Motor neuron (in vitro differentiated cells): ENCODE results near the gene JPH3. TPM values are rescaled to one million over a fixed set of nuclear protein-coding genes. Genes with fewer than 3 reads are reported as not detected.

Experiments
- ATAC-seq, 8 experiments: fragments of 200-7000 bp; cut with Tn5 transposase; replicated peaks in 6 of 8; 2 replicates each; pipeline ENCODE4 v1.8.0; 2021; ENCODE audit warnings: mild to moderate bottlenecking in 8 of 8, moderate library complexity in 8 of 8
- H3K27ac ChIP-seq, 2 donors: fragments of 250-450 bp; sonication (Bioruptor Pico); 2 replicates each; pipeline ENCODE4 v1.9.0; 2021; ENCODE audit warnings: antibody characterized with exemption in 2 of 2, mild to moderate bottlenecking in 2 of 2, moderate library complexity in 1 of 2
- H3K4me1 ChIP-seq, 2 donors: fragments of 250-450 bp; sonication (Bioruptor Pico); replicated peaks in 1 of 2; 2 replicates each; pipeline ENCODE4 v1.6.1; 2021; ENCODE audit warnings: antibody characterized with exemption in 2 of 2, mild to moderate bottlenecking in 2 of 2, moderate library complexity in 1 of 2
- H3K4me3 ChIP-seq, 5 donors: fragments of 250-450 bp; sonication (Bioruptor Pico); 2 replicates each; pipeline ENCODE4 v1.9.0; 2021; ENCODE audit warnings: antibody characterized with exemption in 5 of 5, mild to moderate bottlenecking in 5 of 5, moderate library complexity in 4 of 5
- WGBS, 10 experiments: fragments of 450-650 bp; shearing (Covaris generic); methylation state at CpG; one replicate each; pipeline ENCODE4 v1.0.0; 2022; 5-methylcytosine and 5-hydroxymethylcytosine counted together
- in situ Hi-C, 9 experiments: fragments of 400-800 bp; cut with MboI; loops; one replicate each; pipeline ENCODE4 v1.15.0; 2021; ENCODE audit warnings: low sequenced_read_pairs in 9 of 9, low pct_unique_long_range_greater_than_20kb in 2 of 9; ENCODE audit not compliant: unreplicated experiment in 9 of 9
- total RNA-seq, 8 experiments: library from RNA; unstranded; fragments of 300-600 nt; gene quantifications; 2 replicates each; pipeline versions ENCODE4 v1.2.3 to v1.2.4, GENCODE V29; 2022

Gene JPH3
- total RNA-seq, 8 experiments from 2014 or later = 0.51 to 23.5 (median 12.8) TPM

DNA sequence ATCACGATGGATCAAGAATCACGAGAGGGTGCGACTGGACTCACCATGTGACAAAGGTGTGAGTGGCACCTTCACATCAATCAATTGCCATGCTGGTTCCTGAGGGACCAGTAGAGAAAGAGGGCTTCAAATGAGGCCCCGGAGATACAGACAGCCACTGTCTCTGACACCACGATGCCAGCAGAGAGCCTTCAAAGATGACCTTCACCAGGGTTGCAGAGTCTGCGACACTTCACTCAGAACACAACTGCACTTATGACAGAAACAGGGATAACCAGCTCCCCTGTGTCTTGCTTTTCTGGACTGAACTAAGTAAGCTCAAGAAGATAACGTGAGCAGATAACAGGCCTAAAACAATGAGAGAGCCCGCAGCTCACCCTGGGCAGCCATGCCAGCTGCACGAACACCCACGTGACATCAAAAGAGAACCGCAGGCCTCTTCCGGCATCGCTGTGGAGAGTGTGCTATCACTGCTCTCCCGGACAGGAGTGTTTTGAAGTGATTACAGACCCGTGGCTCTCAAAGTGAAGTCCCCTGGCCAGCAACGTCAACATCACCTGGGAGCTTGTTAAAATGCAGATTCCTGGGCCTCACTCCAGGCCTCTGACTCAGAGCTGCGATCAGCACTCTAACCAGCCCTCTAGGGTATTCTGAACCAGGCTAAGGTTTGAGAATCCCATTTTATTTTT is 127.1 kb downstream of the JPH3 start:
- WGBS, 10 experiments = 78 to 100% (median 100%) methylated on average over 1 to 6 of the region's 17 CpGs; no CpG with 5 or more reads in 1 of the 10 experiments
- Histone ChIP-seq H3K4me1 (no peaks in the 10 kb centered on the region), H3K27ac (no peak overlapping the region), H3K4me3 (no peak overlapping the region)
- in situ Hi-C loops = no loop called here
- ATAC-seq = no peak

DNA sequence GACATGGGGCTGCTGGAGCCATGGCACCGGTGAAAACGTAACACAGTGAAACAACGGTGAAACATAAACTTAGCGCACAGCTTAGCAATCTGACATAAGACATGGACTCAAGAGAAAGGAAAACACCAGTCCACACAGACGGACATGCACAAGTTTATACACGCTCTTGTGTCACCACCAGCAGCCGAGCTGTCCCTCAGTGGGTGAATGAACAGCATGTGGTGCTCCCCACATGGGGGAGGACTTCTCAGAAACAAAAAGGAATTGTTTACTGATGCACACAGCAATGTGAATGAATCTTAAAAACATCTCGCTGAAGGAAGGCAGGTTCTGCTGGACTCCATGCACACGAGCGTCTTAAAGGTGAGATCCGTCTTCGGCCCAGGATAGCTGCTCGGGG is 129.3 kb downstream of the JPH3 start:
- H3K27ac ChIP-seq = no peak overlapping the region
- in situ Hi-C loops = no loop called here
- 90 to 100% (median 99%) methylated on average over 4 to 11 of the region's 13 CpGs for WGBS, 10 experiments

GRCh38 chr16:87733190-87733589 is 130.9 kb downstream of the JPH3 start:
- Histone ChIP-seq H3K4me3 (no peak overlapping the region), H3K27ac (no peak overlapping the region), H3K4me1 (no peaks in the 10 kb centered on the region)
- ATAC-seq = no peak
- in situ Hi-C loops = no loop called here
- 80 to 100% (median 87%) methylated on average over 1 to 3 of the region's 11 CpGs; no CpG with 5 or more reads in 7 of the 10 experiments for WGBS, 10 experiments

More for the DNA sequence above, 129.3 kb downstream of the JPH3 start:
- Histone ChIP-seq H3K4me3 (no peak overlapping the region), H3K4me1 (no peaks in the 10 kb centered on the region)
- no peak for ATAC-seq

GRCh38 chr16:87734644-87735043 is 132.3 kb downstream of the JPH3 start:
- Histone ChIP-seq H3K4me1 (no peaks in the 10 kb centered on the region), H3K4me3 (no peak overlapping the region), H3K27ac (no peak overlapping the region)
- 60 to 100% (median 75%) methylated on average over 1 to 2 of the region's 14 CpGs; no CpG with 5 or more reads in 6 of the 10 experiments for WGBS, 10 experiments
- no peak for ATAC-seq
- in situ Hi-C loops = no loop called here

DNA sequence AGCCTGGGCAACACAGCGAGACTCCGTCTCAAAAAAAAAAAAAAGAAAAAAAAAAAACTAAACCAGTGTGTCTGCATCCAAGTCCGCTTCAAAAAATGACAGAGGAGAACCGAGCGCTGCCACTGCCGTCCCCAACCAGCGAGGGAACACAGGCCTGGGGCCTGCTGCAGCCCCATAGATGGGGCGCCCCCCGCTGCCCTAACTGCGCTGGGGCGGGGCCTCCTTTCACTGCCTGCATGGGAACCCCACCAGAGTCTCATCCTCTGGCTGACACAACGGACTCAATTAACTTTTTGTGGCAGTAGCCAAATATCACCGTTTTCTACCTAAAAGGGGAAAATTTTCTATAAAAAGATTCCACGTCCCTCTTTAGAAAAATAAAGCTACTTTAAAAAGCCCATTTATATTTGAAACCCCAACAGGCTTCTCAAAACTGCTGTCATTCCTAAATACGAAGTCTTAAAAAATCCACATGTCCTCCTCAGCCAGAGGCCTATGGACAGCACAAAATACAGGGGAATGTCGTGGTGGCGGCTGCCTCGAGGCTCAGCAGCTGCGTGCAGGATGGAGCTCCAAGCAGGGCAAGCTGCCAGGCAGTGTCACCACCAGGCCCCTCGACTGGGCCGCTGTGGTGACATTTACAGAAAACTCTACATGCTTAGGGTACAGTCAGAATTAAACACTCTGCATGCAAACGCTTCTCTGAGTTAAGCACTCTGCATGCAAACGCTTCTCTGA is 133.1 kb downstream of the JPH3 start:
- 60 to 100% (median 89%) methylated on average over 1 to 16 of the region's 23 CpGs; no CpG with 5 or more reads in 2 of the 10 experiments for WGBS, 10 experiments
- in situ Hi-C loops = no loop called here

DNA sequence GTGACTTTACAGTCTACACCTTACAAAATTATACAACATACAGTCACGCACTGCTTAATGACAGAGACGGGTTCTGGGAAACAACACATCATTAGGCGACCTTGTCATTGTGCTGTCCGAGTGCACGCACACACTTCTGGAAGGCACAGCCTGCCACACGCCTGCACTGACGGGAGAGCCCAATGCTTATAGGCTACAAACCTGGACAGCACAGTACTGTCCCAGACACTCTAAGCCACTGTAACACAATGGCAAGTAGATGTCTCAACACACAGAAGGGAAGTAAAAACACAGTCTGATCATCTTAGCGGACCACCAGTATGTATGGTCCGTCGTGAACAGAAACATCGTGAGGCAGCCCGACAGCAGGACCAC is 133.7 kb downstream of the JPH3 start:
- Histone ChIP-seq H3K27ac (no peak overlapping the region), H3K4me1 (no peaks in the 10 kb centered on the region), H3K4me3 (no peak overlapping the region)
- WGBS, 10 experiments = 80 to 94% (median 85%) methylated on average over 1 to 10 of the region's 12 CpGs; no CpG with 5 or more reads in 6 of the 10 experiments
- in situ Hi-C loops = no loop called here
- peak in 1 of 8 experiments; percentile 29 for ATAC-seq

More for the DNA sequence above, 133.1 kb downstream of the JPH3 start:
- Histone ChIP-seq H3K4me1 (no peaks in the 10 kb centered on the region), H3K4me3 (no peak overlapping the region), H3K27ac (no peak overlapping the region)
- peak in 2 of 8 experiments; percentile 38 to 44 for ATAC-seq

- 80 to 100% (median 99%) methylated on average over 1 to 7 of the region's 8 CpGs; no CpG with 5 or more reads in 4 of the 10 experiments for WGBS, 10 experiments
- in situ Hi-C loops = no loop called here
- Histone ChIP-seq H3K27ac (no peak overlapping the region), H3K4me3 (no peak overlapping the region), H3K4me1 (no peaks in the 10 kb centered on the region)
- no peak for ATAC-seq
Measured at GRCh38 chr16:87739801-87740200, 137.5 kb downstream of the JPH3 start.

- 28 to 96% (median 85%) methylated on average over 1 to 5 of the region's 8 CpGs; no CpG with 5 or more reads in 4 of the 10 experiments for WGBS, 10 experiments
- H3K4me3 ChIP-seq = no peak overlapping the region
- no peaks in the 10 kb centered on the region for H3K4me1 ChIP-seq
- in situ Hi-C loops = no loop called here
- no peak overlapping the region for H3K27ac ChIP-seq
- ATAC-seq = peak in 2 of 8 experiments; percentile 56 to 88
Measured at GRCh38 chr16:87740441-87740840, 138.1 kb downstream of the JPH3 start.

DNA sequence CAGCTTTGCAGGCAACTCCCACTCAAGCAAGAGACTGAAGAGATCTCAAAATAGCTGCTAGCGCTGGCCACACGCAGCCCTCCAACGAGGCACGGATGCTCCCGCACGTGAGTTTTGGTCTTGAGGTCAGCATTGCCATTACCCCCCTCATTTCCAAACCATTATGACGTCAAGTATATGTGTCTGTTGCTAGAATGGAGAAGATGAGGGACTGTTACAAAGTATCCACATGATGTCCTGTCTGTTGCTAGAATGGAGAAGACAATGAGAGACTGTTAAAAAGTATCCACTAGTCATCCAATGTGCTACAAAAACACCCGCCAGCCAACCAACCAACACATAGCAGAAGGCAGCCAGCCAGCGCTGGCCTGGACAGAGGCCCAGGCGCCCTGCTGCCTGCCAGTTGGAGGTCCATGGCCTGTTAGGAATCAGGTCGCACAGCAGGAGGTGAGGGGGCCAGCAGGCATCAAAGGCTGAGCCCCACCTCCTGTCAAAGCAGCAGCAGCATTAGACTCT is 138.7 kb downstream of the JPH3 start:
- no peak overlapping the region for H3K27ac ChIP-seq
- in situ Hi-C loops = no loop called here
- WGBS, 10 experiments = 18 to 97% (median 84%) methylated on average over 1 to 8 of the region's 11 CpGs; no CpG with 5 or more reads in 5 of the 10 experiments
- H3K4me1 ChIP-seq = no peaks in the 10 kb centered on the region
- ATAC-seq = no peak
- H3K4me3 ChIP-seq = no peak overlapping the region

DNA sequence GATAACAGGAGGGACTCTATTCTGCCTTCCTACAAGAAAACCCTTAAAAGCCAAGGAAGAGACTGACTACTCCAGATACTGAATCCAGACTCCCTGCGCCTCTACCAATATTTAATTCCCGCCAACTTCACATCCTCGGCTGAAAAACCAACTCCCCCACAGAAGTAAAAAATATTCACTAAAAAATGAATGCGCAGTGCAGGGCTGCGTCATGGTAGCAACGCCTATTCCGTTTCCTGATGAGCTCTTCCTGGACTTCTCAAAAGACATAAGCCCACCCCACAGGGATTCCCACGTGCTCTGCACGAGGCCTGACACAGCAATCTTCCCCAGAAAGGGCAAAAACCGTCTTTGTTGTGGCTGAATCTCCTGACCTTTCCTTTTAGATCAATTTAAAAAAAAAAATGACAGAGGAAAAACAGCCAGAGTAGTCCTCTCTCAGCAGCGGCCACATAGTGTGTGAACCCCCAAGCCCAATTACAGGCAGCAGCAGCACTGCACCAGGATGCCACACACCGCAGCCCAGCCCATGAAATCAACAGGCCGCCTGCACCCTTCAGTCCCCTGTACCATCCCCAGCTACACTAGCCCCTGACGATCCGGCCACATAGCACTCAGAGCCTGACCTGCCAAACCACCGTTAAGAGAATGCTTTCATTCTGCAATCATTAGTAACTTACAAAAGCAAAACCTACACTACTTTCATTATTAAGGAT is 139.6 kb downstream of the JPH3 start:
- Histone ChIP-seq H3K4me1 (no peaks in the 10 kb centered on the region), H3K4me3 (no peak overlapping the region), H3K27ac (no peak overlapping the region)
- 75 to 100% (median 90%) methylated on average over 4 to 16 of the region's 16 CpGs; no CpG with 5 or more reads in 1 of the 10 experiments for WGBS, 10 experiments
- in situ Hi-C loops = no loop called here
- ATAC-seq = no peak

- H3K27ac ChIP-seq = no peak overlapping the region
- in situ Hi-C loops = no loop called here
- H3K4me3 ChIP-seq = no peak overlapping the region
- H3K4me1 ChIP-seq = no peaks in the 10 kb centered on the region
- WGBS, 10 experiments = 87 to 100% (median 94%) methylated on average over 2 to 9 of the region's 17 CpGs; no CpG with 5 or more reads in 6 of the 10 experiments
- no peak for ATAC-seq
Measured at GRCh38 chr16:87742781-87743490, 140.6 kb downstream of the JPH3 start.

GRCh38 chr16:87744750-87745514 is 142.6 kb downstream of the JPH3 start:
- 76 to 100% (median 92%) methylated on average over 1 to 18 of the region's 25 CpGs; no CpG with 5 or more reads in 1 of the 10 experiments for WGBS, 10 experiments
- in situ Hi-C loops = no loop called here
- ATAC-seq = peak in 2 of 8 experiments; percentile 13 to 39

More at GRCh38 chr16:87744750-87745514, 142.6 kb downstream of the JPH3 start:
- H3K4me1 ChIP-seq = no peaks in the 10 kb centered on the region
- no peak overlapping the region for H3K27ac ChIP-seq
- no peak overlapping the region for H3K4me3 ChIP-seq
